ENCODE data around the gene RNF169. TPM values are rescaled to one million over a fixed set of nuclear protein-coding genes. Genes with fewer than 3 reads are reported as not detected.

The RNF169 gene
- total and polyA plus RNA-seq, 2 of the 13 experiments (the other 11 are each of a cell fraction or from before 2014, with no cell fraction given), result 5.3 to 14.2 TPM

DNA sequence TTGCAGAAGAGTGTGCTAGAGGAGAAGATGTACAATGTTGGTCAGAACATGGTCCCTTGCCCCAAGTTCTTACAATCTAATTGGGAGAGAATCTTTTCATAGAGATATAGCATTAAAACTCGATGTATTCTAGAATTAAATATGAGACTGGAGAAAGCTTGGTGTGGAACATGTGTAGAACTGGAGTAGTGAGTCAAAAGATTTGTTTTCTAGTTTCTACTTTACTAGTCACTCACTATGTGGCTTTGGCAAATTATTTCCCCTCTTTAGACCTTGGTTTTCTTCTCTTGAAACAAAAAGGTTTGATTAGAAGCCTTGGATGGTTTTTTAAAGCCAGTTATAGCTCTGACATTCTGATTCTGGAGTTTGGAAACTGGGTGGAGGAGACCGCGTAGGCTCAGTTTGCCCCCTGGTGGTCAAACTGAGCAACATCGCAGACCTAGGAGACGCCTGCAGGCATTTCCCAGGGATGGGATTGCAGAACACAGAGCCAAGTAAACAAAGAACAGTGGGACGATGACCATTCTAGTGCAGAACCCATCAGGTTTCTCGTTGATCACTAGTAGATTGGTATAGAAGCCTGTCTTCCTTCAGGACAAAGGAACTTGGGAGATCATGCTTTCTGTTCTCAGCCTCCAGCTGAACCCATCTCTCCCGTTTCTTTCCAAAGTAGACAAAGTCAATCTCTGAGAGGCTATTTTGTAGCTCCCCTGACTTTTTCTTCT lies 8.9 kb upstream of the RNF169 start (continued):
- TF ChIP-seq, protein P1, sequence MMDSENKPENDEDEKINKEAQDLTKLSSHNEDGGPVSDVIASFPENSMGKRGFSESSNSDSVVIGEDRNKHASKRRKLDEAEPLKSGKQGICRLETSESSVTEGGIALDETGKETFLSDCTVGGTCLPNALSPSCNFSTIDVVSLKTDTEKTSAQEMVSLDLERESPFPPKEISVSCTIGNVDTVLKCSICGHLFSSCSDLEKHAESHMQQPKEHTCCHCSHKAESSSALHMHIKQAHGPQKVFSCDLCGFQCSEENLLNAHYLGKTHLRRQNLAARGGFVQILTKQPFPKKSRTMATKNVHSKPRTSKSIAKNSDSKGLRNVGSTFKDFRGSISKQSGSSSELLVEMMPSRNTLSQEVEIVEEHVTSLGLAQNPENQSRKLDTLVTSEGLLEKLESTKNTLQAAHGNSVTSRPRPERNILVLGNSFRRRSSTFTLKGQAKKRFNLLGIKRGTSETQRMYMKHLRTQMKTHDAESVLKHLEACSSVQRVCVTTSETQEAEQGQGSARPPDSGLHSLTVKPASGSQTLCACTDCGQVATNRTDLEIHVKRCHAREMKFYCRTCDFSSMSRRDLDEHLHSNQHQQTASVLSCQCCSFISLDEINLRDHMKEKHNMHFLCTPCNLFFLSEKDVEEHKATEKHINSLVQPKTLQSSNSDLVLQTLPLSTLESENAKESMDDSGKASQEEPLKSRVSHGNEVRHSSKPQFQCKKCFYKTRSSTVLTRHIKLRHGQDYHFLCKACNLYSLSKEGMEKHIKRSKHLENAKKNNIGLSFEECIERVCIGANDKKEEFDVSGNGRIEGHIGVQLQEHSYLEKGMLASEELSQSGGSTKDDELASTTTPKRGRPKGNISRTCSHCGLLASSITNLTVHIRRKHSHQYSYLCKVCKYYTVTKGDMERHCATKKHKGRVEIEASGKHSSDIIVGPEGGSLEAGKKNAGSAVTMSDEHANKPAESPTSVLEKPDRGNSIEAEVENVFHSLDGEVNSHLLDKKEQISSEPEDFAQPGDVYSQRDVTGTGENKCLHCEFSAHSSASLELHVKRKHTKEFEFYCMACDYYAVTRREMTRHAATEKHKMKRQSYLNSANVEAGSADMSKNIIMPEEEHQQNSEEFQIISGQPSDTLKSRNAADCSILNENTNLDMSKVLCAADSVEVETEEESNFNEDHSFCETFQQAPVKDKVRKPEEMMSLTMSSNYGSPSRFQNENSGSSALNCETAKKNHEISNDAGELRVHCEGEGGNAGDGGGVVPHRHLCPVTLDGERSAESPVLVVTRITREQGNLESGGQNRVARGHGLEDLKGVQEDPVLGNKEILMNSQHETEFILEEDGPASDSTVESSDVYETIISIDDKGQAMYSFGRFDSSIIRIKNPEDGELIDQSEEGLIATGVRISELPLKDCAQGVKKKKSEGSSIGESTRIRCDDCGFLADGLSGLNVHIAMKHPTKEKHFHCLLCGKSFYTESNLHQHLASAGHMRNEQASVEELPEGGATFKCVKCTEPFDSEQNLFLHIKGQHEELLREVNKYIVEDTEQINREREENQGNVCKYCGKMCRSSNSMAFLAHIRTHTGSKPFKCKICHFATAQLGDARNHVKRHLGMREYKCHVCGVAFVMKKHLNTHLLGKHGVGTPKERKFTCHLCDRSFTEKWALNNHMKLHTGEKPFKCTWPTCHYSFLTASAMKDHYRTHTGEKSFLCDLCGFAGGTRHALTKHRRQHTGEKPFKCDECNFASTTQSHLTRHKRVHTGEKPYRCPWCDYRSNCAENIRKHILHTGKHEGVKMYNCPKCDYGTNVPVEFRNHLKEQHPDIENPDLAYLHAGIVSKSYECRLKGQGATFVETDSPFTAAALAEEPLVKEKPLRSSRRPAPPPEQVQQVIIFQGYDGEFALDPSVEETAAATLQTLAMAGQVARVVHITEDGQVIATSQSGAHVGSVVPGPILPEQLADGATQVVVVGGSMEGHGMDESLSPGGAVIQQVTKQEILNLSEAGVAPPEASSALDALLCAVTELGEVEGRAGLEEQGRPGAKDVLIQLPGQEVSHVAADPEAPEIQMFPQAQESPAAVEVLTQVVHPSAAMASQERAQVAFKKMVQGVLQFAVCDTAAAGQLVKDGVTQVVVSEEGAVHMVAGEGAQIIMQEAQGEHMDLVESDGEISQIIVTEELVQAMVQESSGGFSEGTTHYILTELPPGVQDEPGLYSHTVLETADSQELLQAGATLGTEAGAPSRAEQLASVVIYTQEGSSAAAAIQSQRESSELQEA (CRISPR knock-in tag; IDR thresholded peaks at IDR 0.05; ENCODE audit: not compliant biosample characterization), result no peak
- peak; percentile 90 for TF ChIP-seq SMC3 (IDR thresholded peaks at IDR 0.05; ENCODE audit: low read length)
- TF ChIP-seq, protein P2, sequence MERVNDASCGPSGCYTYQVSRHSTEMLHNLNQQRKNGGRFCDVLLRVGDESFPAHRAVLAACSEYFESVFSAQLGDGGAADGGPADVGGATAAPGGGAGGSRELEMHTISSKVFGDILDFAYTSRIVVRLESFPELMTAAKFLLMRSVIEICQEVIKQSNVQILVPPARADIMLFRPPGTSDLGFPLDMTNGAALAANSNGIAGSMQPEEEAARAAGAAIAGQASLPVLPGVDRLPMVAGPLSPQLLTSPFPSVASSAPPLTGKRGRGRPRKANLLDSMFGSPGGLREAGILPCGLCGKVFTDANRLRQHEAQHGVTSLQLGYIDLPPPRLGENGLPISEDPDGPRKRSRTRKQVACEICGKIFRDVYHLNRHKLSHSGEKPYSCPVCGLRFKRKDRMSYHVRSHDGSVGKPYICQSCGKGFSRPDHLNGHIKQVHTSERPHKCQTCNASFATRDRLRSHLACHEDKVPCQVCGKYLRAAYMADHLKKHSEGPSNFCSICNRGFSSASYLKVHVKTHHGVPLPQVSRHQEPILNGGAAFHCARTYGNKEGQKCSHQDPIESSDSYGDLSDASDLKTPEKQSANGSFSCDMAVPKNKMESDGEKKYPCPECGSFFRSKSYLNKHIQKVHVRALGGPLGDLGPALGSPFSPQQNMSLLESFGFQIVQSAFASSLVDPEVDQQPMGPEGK (CRISPR knock-in tag; IDR thresholded peaks at IDR 0.05), result no peak
- 0 out of 2 replicates have a peak, but pooled peaks have one; percentile 25 for TF ChIP-seq KLF9 (CRISPR knock-in tag; IDR thresholded peaks at IDR 0.05; ENCODE audit: low read depth)
- TF ChIP-seq, protein P3, sequence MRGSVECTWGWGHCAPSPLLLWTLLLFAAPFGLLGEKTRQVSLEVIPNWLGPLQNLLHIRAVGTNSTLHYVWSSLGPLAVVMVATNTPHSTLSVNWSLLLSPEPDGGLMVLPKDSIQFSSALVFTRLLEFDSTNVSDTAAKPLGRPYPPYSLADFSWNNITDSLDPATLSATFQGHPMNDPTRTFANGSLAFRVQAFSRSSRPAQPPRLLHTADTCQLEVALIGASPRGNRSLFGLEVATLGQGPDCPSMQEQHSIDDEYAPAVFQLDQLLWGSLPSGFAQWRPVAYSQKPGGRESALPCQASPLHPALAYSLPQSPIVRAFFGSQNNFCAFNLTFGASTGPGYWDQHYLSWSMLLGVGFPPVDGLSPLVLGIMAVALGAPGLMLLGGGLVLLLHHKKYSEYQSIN (CRISPR knock-in tag; IDR thresholded peaks at IDR 0.05; ENCODE audit: borderline replicate concordance), result no peak
- 0 out of 2 replicates have a peak, but pooled peaks have one; percentile 43 for TF ChIP-seq ELF3 (CRISPR knock-in tag; IDR thresholded peaks at IDR 0.05)
- TF ChIP-seq, protein P4, sequence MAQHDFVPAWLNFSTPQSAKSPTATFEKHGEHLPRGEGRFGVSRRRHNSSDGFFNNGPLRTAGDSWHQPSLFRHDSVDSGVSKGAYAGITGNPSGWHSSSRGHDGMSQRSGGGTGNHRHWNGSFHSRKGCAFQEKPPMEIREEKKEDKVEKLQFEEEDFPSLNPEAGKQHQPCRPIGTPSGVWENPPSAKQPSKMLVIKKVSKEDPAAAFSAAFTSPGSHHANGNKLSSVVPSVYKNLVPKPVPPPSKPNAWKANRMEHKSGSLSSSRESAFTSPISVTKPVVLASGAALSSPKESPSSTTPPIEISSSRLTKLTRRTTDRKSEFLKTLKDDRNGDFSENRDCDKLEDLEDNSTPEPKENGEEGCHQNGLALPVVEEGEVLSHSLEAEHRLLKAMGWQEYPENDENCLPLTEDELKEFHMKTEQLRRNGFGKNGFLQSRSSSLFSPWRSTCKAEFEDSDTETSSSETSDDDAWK (CRISPR knock-in tag; IDR thresholded peaks at IDR 0.05), result no peak
- 0 out of 2 replicates have a peak, but pooled peaks have one; percentile 32 for TF ChIP-seq SALL1 (CRISPR knock-in tag; IDR thresholded peaks at IDR 0.05)
- TF ChIP-seq SMAD3 (CRISPR knock-in tag; IDR thresholded peaks at IDR 0.05), result no peak
- TF ChIP-seq ZNF33B (CRISPR knock-in tag; IDR thresholded peaks at IDR 0.05), result no peak
- TF ChIP-seq GATAD2A (CRISPR knock-in tag; IDR thresholded peaks at IDR 0.05), result peak; percentile 44; the same call in 1 of the 2 replicates
- TF ChIP-seq, protein P5, sequence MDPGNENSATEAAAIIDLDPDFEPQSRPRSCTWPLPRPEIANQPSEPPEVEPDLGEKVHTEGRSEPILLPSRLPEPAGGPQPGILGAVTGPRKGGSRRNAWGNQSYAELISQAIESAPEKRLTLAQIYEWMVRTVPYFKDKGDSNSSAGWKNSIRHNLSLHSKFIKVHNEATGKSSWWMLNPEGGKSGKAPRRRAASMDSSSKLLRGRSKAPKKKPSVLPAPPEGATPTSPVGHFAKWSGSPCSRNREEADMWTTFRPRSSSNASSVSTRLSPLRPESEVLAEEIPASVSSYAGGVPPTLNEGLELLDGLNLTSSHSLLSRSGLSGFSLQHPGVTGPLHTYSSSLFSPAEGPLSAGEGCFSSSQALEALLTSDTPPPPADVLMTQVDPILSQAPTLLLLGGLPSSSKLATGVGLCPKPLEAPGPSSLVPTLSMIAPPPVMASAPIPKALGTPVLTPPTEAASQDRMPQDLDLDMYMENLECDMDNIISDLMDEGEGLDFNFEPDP (CRISPR knock-in tag; conservative IDR thresholded peaks at IDR 0.05), result no peak
- TF ChIP-seq, protein P6, sequence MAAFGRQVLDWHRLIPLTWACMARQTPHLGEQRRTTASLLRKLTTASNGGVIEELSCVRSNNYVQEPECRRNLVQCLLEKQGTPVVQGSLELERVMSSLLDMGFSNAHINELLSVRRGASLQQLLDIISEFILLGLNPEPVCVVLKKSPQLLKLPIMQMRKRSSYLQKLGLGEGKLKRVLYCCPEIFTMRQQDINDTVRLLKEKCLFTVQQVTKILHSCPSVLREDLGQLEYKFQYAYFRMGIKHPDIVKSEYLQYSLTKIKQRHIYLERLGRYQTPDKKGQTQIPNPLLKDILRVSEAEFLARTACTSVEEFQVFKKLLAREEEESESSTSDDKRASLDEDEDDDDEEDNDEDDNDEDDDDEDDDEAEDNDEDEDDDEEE (CRISPR knock-in tag; IDR thresholded peaks at IDR 0.05), result no peak

Measured in HepG2 (cell line).